Panc1 (cell line): ENCODE measurements around the gene CTXND1. TPM values are rescaled to one million over a fixed set of nuclear protein-coding genes. Genes with fewer than 3 reads are reported as not detected.

Source experiments
- ATAC-seq: fragments of 200-7000 bp; cut with Tn5 transposase; 2 replicates; pipeline ENCODE4 v1.9.1; 2020; ENCODE audit warnings: mild to moderate bottlenecking, moderate library complexity
- BruUV-seq: library from RNA; stranded (reverse); fragments of 400-500 nt; replicated peaks from 2 replicates; lab custom pipeline; 2021; lab: Mats Ljungman, UMichigan
- CTCF ChIA-PET: fragments of 300-600 bp; sonication (Branson Sonifier 250); formaldehyde crosslinking; loops from one replicate; lab custom pipeline; 2022; ENCODE audit warnings: antibody characterized with exemption; lab: Charles Lee
- POLR2A ChIA-PET: fragments of 300-600 bp; sonication (Branson Sonifier 250); formaldehyde crosslinking; loops from one replicate; lab custom pipeline; 2022; ENCODE audit warnings: antibody characterized with exemption; lab: Charles Lee
- DNase-seq: peaks from one replicate; pipeline ENCODE4 v3.0.0-alpha.2; 2010; ENCODE audit warnings: low read depth, low spot score
- H3K27ac ChIP-seq: 2 replicates; pipeline ENCODE4 v1.5.1; 2011; ENCODE audit warnings: mild to moderate bottlenecking, low read length, inconsistent platforms
- H3K27me3 ChIP-seq: fragments of 200-500 bp; sonication (Bioruptor generic); 2 replicates; pipeline ENCODE4 v1.6.0; 2014; ENCODE audit warnings: low read length, inconsistent platforms; ENCODE audit not compliant: control insufficient read depth, insufficient read depth
- H3K36me3 ChIP-seq: fragments of 200-500 bp; sonication (Bioruptor generic); 2 replicates; pipeline ENCODE4 v1.5.1; 2014; ENCODE audit warnings: inconsistent platforms, mild to moderate bottlenecking, low read length, moderate library complexity; ENCODE audit not compliant: control insufficient read depth, insufficient read depth
- H3K4me1 ChIP-seq: 2 replicates; pipeline ENCODE4 v1.5.1; 2011; ENCODE audit warnings: inconsistent platforms, mild to moderate bottlenecking, low read length, moderate library complexity; ENCODE audit not compliant: control insufficient read depth, insufficient read depth
- H3K4me3 ChIP-seq, 2 experiments: 2 replicates each; pipeline ENCODE4 v1.5.1; 2011 to 2012; ENCODE audit warnings: low read depth in 2 of 2, low read length in 2 of 2, mild to moderate bottlenecking in 2 of 2, inconsistent platforms in 1 of 2, moderate library complexity in 1 of 2
- H3K9me3 ChIP-seq: fragments of 200-500 bp; sonication (Bioruptor generic); 2 replicates; pipeline ENCODE4 v1.5.1; 2014; ENCODE audit warnings: low read depth, mild to moderate bottlenecking, inconsistent platforms, low read length, moderate library complexity; ENCODE audit not compliant: control insufficient read depth, insufficient read depth
- POLR2AphosphoS5 ChIP-seq: IDR thresholded peaks from 2 replicates; pipeline ENCODE4 v1.6.1; 2012; ENCODE audit warnings: mild to moderate bottlenecking, low read depth, low read length, moderate library complexity
- SIN3A ChIP-seq: IDR thresholded peaks from 2 replicates; pipeline ENCODE4 v1.6.1; 2012; ENCODE audit warnings: low read depth, mild to moderate bottlenecking, low read length, moderate library complexity, borderline replicate concordance; ENCODE audit not compliant: insufficient read depth
- TCF7L2 ChIP-seq: IDR thresholded peaks from 2 replicates; pipeline ENCODE4 v1.6.1; 2011; ENCODE audit warnings: mild to moderate bottlenecking, low read depth, low read length, inconsistent platforms
- in situ Hi-C: cut with HindIII; loops from 2 replicates; pipeline ENCODE4 v1.10.0; 2016; ENCODE audit warnings: low sequenced_read_pairs, low pct_unique_long_range_greater_than_20kb
- intact Hi-C: fragments of 100-400 bp; cut with micrococcal nuclease; formaldehyde crosslinking; loops from one replicate; pipeline ENCODE4 v1.10.0; 2022; ENCODE audit not compliant: unreplicated experiment
- total RNA-seq: library from RNA; stranded (reverse); gene quantifications from one replicate; pipeline ENCODE4 v1.2.1, GENCODE V29; 2021; ENCODE audit not compliant: unreplicated experiment
- TF ChIP-seq, protein P1 (sequence below): fragments of 450-650 bp; IDR thresholded peaks from 2 replicates; pipeline ENCODE4 v1.5.1; 2017; ENCODE audit warnings: mild to moderate bottlenecking
- TF ChIP-seq, protein P2 (sequence below), 2 experiments: IDR thresholded peaks; 2 replicates each; pipeline ENCODE4 v1.6.1; 2011 to 2012; ENCODE audit warnings: low read depth in 2 of 2, control low read depth in 1 of 2, low read length in 1 of 2, mild to moderate bottlenecking in 1 of 2, moderate library complexity in 1 of 2; ENCODE audit not compliant: insufficient read depth in 1 of 2

Gene CTXND1
- total RNA-seq, 1 experiment from 2014 or later = not detected

DNA sequence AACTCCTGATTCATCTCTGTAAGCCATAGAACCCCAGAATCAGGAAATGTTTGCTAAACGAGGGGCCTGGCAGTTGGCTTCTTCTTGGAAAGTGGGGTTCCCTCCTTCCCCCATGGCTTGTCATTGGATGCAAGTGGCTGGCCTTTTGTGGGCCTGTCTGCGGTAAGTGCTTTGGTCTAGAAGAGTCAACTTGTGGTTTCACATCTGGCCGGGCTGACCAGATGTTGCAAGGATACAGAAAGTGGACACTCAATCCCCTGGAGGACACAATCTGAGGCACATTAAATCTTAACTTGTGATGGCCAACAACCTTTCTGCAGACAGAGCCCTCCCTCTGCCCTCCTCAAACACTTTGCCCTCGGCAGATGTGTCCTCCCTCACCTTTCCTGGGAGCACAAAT lies 98.1 kb downstream of the CTXND1 start:
- Histone ChIP-seq H3K4me3 (peak overlapping the region; percentile 80 to 85), H3K36me3 (no peaks in the 10 kb centered on the region)

DNA sequence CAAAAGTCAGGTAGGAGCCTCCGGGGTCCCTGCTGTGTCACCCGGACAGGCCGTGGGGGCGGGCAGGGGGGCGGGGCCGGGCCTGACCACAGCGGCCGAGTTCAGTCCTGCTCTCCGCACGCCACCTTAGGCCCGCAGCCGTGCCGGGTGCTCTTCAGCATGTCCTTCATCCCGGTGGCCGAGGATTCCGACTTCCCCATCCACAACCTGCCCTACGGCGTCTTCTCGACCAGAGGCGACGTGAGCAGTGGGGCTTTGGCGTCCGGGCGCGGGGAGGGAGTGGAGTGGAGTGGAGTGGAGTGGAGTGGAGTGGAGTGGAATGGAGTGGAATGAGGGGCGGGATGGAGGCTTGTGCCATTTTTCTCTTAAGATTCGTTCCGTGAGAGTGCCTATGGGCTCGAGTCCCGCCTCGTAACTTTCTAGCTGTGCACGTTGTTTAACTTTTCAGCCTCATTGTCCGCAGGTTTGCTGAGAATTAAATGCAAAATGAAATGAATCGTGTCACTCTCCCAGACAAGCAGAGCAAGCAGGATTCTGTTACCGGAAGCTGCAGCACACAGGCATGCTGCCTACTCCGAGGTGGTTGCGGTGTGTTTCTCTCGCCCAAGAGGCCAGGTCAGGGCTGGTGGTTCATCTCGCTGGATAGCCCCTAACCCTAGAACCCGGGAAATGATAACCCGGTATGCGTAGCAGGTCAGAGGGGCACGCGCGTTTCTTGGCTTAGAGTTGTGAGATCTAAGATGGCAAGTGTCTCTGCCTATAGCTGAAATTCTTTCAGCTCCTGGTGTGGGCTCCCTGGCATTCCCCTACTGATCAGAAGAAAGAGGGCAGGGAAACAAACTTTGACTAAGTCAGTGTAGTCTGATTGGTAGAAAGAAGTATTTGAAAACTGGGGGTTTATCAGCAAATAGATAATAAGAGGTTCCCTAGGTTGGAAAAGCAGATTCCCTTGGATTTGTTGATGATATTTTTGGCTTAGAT lies 98.8 kb downstream of the CTXND1 start, which contains the start of gene FAH:
Gene FAH, plus strand, starts transcription at position 104 of the 981 bp plus-strand sequence. Its CDS starts 56 bp downstream, at position 160.
- Histone ChIP-seq H3K27ac (peak within 1 kb of the TSS; percentile 89), H3K4me1 (peaks cover 22% of the 10 kb centered on the region), H3K36me3 (no peaks in the 10 kb centered on the region), H3K4me3 (peak within 1 kb of the TSS; percentile 80 to 85), H3K9me3 (no peaks in the 10 kb centered on the region), H3K27me3 (no peaks in the 10 kb centered on the region)
- TSS peak; percentile 75 for BruUV-seq
- ATAC-seq (peak; percentile 94), DNase-seq (no peak)
- in situ Hi-C loops = no loop called here
- ChIA-PET POLR2A (interaction anchor here (0.6 to 0.8 kb wide), 2 partner anchors 9 to 93 kb away, joined by 3 to 9 read pairs; no protein-coding TSS in a partner anchor), CTCF (no interaction called here)
- TF ChIP-seq, protein P1, sequence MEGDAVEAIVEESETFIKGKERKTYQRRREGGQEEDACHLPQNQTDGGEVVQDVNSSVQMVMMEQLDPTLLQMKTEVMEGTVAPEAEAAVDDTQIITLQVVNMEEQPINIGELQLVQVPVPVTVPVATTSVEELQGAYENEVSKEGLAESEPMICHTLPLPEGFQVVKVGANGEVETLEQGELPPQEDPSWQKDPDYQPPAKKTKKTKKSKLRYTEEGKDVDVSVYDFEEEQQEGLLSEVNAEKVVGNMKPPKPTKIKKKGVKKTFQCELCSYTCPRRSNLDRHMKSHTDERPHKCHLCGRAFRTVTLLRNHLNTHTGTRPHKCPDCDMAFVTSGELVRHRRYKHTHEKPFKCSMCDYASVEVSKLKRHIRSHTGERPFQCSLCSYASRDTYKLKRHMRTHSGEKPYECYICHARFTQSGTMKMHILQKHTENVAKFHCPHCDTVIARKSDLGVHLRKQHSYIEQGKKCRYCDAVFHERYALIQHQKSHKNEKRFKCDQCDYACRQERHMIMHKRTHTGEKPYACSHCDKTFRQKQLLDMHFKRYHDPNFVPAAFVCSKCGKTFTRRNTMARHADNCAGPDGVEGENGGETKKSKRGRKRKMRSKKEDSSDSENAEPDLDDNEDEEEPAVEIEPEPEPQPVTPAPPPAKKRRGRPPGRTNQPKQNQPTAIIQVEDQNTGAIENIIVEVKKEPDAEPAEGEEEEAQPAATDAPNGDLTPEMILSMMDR = no peak
- TF ChIP-seq, protein P2, sequence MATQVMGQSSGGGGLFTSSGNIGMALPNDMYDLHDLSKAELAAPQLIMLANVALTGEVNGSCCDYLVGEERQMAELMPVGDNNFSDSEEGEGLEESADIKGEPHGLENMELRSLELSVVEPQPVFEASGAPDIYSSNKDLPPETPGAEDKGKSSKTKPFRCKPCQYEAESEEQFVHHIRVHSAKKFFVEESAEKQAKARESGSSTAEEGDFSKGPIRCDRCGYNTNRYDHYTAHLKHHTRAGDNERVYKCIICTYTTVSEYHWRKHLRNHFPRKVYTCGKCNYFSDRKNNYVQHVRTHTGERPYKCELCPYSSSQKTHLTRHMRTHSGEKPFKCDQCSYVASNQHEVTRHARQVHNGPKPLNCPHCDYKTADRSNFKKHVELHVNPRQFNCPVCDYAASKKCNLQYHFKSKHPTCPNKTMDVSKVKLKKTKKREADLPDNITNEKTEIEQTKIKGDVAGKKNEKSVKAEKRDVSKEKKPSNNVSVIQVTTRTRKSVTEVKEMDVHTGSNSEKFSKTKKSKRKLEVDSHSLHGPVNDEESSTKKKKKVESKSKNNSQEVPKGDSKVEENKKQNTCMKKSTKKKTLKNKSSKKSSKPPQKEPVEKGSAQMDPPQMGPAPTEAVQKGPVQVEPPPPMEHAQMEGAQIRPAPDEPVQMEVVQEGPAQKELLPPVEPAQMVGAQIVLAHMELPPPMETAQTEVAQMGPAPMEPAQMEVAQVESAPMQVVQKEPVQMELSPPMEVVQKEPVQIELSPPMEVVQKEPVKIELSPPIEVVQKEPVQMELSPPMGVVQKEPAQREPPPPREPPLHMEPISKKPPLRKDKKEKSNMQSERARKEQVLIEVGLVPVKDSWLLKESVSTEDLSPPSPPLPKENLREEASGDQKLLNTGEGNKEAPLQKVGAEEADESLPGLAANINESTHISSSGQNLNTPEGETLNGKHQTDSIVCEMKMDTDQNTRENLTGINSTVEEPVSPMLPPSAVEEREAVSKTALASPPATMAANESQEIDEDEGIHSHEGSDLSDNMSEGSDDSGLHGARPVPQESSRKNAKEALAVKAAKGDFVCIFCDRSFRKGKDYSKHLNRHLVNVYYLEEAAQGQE (IDR thresholded peaks at IDR 0.05; ENCODE audit: insufficient read depth in 1 of 2, low read depth in 2 of 2, low read length in 1 of 2) = no peak
- no peak for TF ChIP-seq TCF7L2
- no peak for TF ChIP-seq POLR2AphosphoS5
- 0 out of 2 replicates have a peak, but pooled peaks have one; percentile 61 for TF ChIP-seq SIN3A
- intact Hi-C loops = no loop called here

More for the DNA sequence above, 98.1 kb downstream of the CTXND1 start:
- CTCF ChIA-PET = no interaction called here
- peak overlapping the region; percentile 83; the same call in 1 of the 2 replicates for H3K27ac ChIP-seq
- no TSS peak for BruUV-seq
- in situ Hi-C loops (no loop called here), intact Hi-C loops (no loop called here)
- H3K4me1 ChIP-seq = peaks cover 22% of the 10 kb centered on the region
- no peak for DNase-seq
- H3K27me3 ChIP-seq = no peaks in the 10 kb centered on the region
- H3K9me3 ChIP-seq = no peaks in the 10 kb centered on the region
- TF ChIP-seq POLR2AphosphoS5 (no peak), SIN3A (no peak), TCF7L2 (no peak)
- TF ChIP-seq, protein P1 = no peak
- TF ChIP-seq, protein P2 (IDR thresholded peaks at IDR 0.05; ENCODE audit: insufficient read depth in 1 of 2, low read depth in 2 of 2, low read length in 1 of 2) = no peak
- POLR2A ChIA-PET = interaction anchor here (0.8 kb wide), 1 partner anchor 93 kb away, joined by 3 read pairs; no protein-coding TSS in a partner anchor
- ATAC-seq = no peak
